Activated CD4-positive, CD25-positive, alpha-beta regulatory T cell (primary cell): ENCODE results near the gene UROD.
"Not testable (repeated sequence)": the region's sequence is repeated elsewhere in the genome, so short reads cannot be mapped to it uniquely, and the experiment has no call there.

Source experiments
- DNase-seq, 4 experiments: peaks; one replicate each; lab custom pipeline; 2025; lab: John Stamatoyannopoulos, UW

The UROD gene

DNA sequence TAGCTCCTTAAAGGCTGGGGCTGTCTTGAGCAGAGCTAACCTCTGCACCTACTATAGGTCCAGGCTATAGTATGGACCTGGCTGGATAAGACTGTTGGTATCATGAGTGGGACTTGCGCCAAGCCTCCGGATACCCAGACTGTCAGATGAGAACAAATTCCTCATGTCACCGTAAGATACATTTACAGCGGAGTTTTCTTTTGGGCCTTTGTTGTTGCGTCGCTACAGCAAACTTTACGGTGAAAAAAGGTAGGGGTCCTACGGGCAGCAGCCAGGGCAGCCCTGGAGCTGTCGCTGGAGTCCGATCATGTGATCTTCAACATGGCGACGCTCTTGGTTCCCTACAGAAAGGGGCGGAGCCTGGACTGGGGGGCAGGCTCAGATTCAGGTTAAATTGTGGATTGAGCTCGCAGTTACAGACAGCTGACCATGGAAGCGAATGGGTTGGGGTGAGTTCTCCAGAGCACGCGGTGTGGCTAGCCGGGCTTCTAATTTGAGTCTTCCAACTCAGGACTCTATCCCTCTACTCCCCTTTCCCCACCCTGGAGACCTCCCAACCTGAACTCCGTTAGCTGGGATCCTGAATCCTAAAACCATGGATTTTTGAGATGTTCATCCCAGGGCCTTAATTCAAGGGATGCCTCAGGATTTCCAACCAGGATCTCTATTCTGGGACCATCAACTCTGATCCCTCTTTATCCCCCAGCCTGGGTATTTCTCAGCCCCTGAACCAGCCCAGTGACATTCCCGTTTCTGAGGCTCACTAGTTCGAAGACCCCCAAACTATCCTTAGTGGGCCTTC is at the start of gene UROD:
Gene UROD (plus strand): TSS at position 418 of the 802 bp plus-strand sequence. CDS start 12 bp downstream, at position 430.
- peak; percentile 62 to 79 (median 73) for DNase-seq

DNA sequence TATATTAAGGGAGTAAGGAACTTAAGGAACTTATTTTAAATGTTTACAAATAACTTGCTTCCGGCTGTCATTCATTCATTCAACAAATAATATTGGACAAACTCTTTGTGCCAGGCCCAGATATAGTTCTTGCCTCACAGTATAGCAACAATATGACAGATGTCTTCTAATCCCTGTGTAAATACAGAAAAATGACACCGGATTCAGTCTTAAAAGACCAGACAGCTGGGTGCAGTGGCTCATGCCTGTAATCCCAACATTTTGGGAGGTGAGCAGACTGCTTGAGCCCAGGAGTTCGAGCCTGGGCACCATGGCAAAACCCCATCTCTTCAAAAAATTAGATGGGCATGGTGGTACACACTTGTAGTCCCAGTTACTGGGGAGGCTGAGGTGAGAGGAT is 49.3 kb upstream of the UROD start:
- no peak for DNase-seq

DNA sequence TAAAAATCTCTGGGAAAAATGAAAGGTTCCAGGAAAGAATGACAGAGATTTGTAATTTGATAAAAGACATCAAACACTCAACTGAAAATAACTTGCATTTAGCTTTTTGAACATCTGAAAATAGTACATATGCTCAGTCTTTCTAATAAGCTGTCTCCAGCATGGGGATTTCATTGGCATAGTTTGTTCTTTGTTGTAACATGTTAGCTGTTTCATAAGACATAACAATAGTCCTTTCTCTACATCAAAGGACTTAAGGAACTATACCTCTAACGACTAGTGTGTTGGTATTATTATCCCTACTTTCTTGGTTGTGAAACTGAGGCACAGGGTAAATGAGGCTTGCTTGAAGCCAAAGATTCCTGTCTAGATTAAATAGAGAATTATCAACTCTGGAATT is 47.7 kb upstream of the UROD start:
- no peak for DNase-seq

DNA sequence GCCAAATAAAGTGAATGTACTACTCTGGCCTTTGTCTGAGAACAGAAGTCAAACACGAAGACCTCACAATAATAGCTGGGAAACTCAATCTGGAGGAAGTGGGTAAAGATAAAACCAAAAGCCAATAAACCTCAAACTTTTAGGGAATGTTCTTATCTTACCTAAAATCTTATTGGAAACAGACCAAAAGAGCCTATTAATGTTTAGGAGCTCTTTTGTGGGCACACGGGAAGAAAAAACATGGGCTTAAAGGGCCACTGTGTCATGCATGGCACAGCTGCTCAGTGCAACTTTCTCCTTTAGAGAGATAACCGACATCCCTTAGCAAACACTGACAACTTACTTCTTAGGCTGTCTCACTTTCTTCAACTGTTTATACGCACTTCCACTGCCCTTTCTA is 41.7 kb upstream of the UROD start:
- no peak for DNase-seq

- no peak for DNase-seq
Measured at GRCh38 chr1:44973645-44974044, 38.4 kb upstream of the UROD start.

DNA sequence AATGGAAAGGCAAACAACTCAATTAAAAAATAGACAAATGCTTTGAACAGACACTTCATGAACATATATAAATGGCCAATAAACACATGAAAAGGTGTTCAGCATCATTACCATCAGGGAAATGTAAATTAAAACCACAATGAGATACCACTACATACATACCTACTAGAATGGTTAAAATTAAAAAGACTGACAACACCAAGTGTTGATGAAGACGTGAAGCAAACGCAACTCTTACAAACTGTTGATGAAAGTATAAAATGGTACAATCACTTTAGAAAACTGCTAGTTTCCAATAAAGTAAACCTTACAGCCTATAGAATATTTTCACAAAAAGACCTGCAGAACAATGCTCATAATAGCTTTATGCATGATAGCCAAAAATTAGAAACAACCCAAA is 35.8 kb upstream of the UROD start:
- no peak for DNase-seq

- not testable (repeated sequence) for DNase-seq
Measured at GRCh38 chr1:44977372-44977771, 34.7 kb upstream of the UROD start.

GRCh38 chr1:44985747-44986359 is 26.2 kb upstream of the UROD start:
- no peak for DNase-seq

GRCh38 chr1:44988531-44989156 is 23.4 kb upstream of the UROD start:
- DNase-seq: no peak

- DNase-seq: no peak
Measured at GRCh38 chr1:44994309-44994898, 17.6 kb upstream of the UROD start.

DNA sequence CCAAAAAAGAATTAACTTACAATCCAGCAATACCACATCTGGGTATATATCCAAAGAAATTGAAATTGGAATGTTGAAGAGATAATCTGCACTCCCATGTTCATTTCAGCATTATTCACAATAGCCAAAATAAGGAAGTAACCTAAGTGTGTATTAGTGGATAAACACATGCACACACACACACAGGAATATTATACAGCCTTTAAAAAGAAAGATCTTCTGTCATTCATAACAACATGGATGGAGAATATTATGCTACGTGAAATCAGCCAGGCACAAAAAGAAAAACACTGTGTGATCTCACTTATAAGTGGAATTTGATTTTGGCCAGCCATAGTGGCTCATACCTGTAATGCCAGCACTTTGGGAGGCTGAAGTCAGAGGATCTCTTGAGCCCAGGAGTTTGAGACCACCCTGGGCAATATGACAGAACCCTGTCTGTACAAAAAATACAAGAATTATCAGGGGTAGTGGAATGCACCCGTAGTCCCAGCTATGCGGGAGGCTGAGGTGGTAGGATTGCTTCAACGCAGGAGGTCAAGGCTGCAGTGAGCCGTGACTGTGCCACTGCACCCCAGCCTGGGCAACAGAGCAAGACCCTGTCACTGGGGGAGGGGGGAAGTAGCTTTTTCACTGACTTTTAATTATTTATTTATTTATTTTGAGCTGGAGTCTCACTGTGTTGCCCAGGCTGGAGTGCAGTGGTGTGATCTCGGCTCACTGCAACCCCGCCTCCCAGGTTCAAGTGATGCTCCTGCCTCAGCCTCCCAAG is 16.4 kb upstream of the UROD start:
- DNase-seq: no peak

- DNase-seq: no peak
Measured at GRCh38 chr1:44999232-44999631, 12.8 kb upstream of the UROD start.

DNA sequence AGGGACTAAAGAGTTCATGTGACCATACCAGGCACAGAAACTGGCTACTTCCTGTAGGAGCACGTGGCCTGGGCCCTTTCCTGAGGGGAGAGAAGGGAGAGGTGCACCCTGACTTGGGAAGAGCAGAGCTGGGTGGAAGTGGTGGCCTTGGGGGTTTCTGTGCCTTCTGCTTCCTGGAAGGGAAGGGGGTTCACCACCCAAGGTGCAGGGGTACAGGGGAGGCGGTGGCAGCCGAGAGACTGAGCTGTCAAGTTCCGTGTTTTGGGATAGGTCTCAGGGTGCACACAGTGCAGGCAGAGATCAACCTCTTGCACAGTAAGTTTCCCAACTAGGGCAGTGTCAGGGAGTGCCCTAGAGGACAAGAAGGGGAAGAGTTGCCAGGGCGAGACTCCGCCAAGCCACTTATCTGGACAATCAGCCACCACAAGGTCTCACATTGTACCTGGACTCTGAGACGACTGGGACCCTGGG is 11.0 kb upstream of the UROD start:
- DNase-seq: no peak

DNA sequence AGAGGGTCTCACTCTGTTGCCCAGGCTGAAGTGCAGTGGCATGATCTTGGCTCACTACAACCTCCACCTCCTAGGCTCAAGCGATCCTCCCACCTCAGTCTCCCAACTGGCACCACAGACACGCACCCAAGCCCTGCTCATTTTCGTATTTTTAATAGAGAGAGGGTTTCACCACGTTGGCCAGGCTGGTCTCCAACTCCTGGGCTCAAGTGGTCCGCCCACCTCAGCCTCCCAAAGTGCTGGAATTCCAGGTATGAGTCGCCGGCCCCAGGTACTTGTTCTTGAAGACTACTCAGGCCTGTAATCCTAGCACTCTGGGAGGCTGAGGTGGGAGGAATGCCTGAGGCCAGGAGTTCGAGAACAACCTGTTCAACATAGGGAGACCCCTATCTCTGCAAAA is 10.5 kb upstream of the UROD start:
- not testable (repeated sequence) for DNase-seq

- no peak for DNase-seq
Measured at GRCh38 chr1:45002650-45003645, 9.1 kb upstream of the UROD start.

DNA sequence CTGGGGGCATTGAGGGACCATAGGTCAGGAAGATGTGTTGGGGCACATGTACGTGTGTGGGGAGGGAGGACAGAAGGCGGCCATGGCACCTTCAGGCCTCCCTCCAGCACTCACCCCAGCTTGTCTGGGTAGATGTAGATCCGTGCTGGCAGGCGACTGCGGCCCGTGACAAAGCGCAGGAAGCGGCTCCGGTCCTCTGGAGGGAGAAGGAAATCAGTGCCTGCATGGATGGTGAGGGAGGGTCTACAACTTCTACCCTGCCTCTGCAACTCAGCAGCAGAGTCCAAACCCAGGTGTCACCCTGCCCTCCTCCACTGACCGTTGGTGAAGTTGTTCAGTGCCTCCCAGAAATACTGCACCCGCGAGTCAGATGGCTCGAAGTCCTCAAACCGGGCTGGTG is 8.3 kb upstream of the UROD start:
- no peak for DNase-seq

- DNase-seq: no peak
Measured at GRCh38 chr1:45004281-45004920, 7.7 kb upstream of the UROD start.

DNA sequence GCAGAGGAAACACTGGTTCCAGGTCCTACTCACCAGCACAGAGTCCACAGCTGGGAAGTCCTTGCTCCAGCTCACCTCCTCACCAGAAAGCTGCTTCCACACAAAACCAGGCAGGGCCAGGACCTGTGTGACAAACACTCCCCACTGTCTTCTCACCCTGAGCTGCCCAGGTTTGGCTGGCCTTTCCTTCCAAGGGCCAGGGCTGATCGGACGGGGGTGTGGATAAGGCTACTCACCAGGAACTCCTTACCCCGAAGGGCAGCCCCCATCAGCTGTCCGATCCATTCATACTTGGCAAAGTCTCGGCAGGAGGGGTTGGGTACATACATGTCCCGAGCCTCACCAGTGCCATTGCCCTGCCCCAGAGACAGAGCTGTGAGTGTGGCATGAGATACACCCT is 6.3 kb upstream of the UROD start:
- DNase-seq: no peak

DNA sequence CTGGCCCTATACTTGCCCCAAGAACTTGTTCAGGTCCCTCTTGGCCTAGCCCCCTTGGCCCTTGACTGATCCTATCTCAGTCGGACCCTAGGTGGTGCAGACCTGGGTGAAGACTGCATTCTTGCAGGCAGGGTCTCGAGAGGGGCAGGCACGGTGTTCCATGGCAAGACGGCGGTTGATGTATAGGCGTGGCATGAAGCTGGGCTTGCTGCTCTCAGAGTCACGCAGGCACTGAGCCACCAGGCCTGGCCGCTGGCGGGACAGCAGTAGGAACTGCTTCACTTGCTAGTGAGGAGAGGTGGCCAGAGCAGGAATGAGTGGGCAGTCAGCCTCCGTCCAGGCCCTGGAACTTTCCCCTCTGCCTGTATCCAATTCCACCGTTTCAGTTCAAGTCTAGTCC is 4.7 kb upstream of the UROD start:
- DNase-seq: no peak

DNA sequence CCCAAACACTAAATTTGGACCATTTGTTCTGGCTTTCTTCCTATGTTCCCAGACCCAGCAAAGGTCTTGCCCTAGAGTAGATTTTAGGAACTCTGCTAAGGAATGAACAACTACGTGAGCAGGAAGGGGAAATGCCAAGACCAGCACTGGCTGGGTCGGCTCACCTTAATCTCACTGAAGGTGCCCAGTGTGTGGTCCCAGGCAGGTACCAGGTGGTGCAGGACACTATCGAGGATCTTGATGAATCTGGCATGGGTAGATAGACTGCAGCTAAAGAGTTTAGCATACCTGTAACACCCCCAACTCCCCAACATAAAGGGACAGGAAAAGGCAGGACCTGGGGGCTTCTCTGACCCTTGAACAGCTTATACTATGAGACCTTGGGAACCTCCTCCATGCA is 4.0 kb upstream of the UROD start:
- no peak for DNase-seq
